MCF 10A (cell line): ENCODE data around the gene CCDC196. TPM values are rescaled to one million over a fixed set of nuclear protein-coding genes. Genes with fewer than 3 reads are reported as not detected.

Experiments used
- BruUV-seq: library from RNA; stranded (reverse); fragments of 400-500 nt; replicated peaks from 2 replicates; lab custom pipeline; 2021; lab: Mats Ljungman, UMichigan
- CTCF ChIA-PET: fragments of 300-600 bp; sonication (Branson Sonifier 250); formaldehyde crosslinking; extraction: SDS; loops from one replicate; lab custom pipeline; 2021; ENCODE audit warnings: antibody characterized with exemption, inconsistent platforms; lab: Yijun Ruan, JAX
- POLR2A ChIA-PET: fragments of 300-600, 350-650 bp; sonication (Branson Sonifier 250); formaldehyde crosslinking; extraction: SDS; loops from one replicate; lab custom pipeline; 2020; ENCODE audit warnings: antibody characterized with exemption, inconsistent platforms; lab: Yijun Ruan, JAX
- DNase-seq: peaks from one replicate; pipeline ENCODE4 v3.0.0-alpha.2; 2018; ENCODE audit not compliant: unreplicated experiment
- H3K27ac Mint-ChIP-seq: one replicate; pipeline ENCODE4 v1.8.0; 2022; ENCODE audit warnings: mild to moderate bottlenecking, low read depth, mixed read lengths; ENCODE audit not compliant: unreplicated experiment
- H3K27me3 Mint-ChIP-seq: one replicate; pipeline ENCODE4 v1.8.0; 2022; ENCODE audit warnings: mixed read lengths; ENCODE audit not compliant: insufficient read depth, unreplicated experiment
- H3K36me3 Mint-ChIP-seq: one replicate; pipeline ENCODE4 v1.8.0; 2022; ENCODE audit warnings: mild to moderate bottlenecking, moderate library complexity, mixed read lengths; ENCODE audit not compliant: insufficient read depth, unreplicated experiment
- H3K4me1 Mint-ChIP-seq: one replicate; pipeline ENCODE4 v1.8.0; 2022; ENCODE audit warnings: mixed read lengths; ENCODE audit not compliant: insufficient read depth, unreplicated experiment
- H3K4me3 Mint-ChIP-seq: one replicate; pipeline ENCODE4 v1.8.0; 2022; ENCODE audit warnings: mild to moderate bottlenecking, moderate library complexity, mixed read lengths; ENCODE audit not compliant: unreplicated experiment
- H3K9me3 Mint-ChIP-seq: one replicate; pipeline ENCODE4 v1.8.0; 2022; ENCODE audit warnings: mixed read lengths; ENCODE audit not compliant: unreplicated experiment
- intact Hi-C: fragments of 100-400 bp; cut with micrococcal nuclease; formaldehyde crosslinking; loops from 2 replicates; pipeline ENCODE4 v1.14.1; 2022
- total RNA-seq: library from RNA; stranded (reverse); gene quantifications from 2 replicates; pipeline ENCODE4 v1.2.3, GENCODE V29; 2022
- TF ChIP-seq, protein P1 (sequence below): fragments of 200-600 bp; IDR thresholded peaks from one replicate; pipeline ENCODE4 v1.8.0; 2022; ENCODE audit warnings: antibody characterized with exemption, mild to moderate bottlenecking; ENCODE audit not compliant: unreplicated experiment

The CCDC196 gene
- total RNA-seq, 1 experiment from 2014 or later = not detected

- H3K27me3 Mint-ChIP-seq = no peaks in the 10 kb centered on the region
- intact Hi-C loops = no loop called here
- no TSS peak for BruUV-seq
- ChIA-PET POLR2A (interaction anchor here (1.4 kb wide), 1 partner anchor 10 kb away, joined by 3 read pairs; no protein-coding TSS in a partner anchor), CTCF (interaction anchor here (1.4 to 1.7 kb wide), 2 partner anchors 17 to 57 kb away, joined by 3 to 4 read pairs; no protein-coding TSS in a partner anchor)
- no peaks in the 10 kb centered on the region for H3K4me1 Mint-ChIP-seq
- H3K36me3 Mint-ChIP-seq = peaks cover 1% of the 10 kb centered on the region
- no peak for DNase-seq
- TF ChIP-seq, protein P1, sequence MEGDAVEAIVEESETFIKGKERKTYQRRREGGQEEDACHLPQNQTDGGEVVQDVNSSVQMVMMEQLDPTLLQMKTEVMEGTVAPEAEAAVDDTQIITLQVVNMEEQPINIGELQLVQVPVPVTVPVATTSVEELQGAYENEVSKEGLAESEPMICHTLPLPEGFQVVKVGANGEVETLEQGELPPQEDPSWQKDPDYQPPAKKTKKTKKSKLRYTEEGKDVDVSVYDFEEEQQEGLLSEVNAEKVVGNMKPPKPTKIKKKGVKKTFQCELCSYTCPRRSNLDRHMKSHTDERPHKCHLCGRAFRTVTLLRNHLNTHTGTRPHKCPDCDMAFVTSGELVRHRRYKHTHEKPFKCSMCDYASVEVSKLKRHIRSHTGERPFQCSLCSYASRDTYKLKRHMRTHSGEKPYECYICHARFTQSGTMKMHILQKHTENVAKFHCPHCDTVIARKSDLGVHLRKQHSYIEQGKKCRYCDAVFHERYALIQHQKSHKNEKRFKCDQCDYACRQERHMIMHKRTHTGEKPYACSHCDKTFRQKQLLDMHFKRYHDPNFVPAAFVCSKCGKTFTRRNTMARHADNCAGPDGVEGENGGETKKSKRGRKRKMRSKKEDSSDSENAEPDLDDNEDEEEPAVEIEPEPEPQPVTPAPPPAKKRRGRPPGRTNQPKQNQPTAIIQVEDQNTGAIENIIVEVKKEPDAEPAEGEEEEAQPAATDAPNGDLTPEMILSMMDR = no peak
- no peaks in the 10 kb centered on the region for H3K9me3 Mint-ChIP-seq
- H3K4me3 Mint-ChIP-seq = no peak overlapping the region
- H3K27ac Mint-ChIP-seq = no peak overlapping the region
Observed at GRCh38 chr14:66459603-66460002, 26.6 kb upstream of the CCDC196 start.

GRCh38 chr14:66464261-66464660, 21.9 kb upstream of the CCDC196 start:
- Mint-ChIP-seq H3K27me3 (no peaks in the 10 kb centered on the region), H3K36me3 (no peaks in the 10 kb centered on the region), H3K4me1 (no peaks in the 10 kb centered on the region), H3K4me3 (no peak overlapping the region), H3K9me3 (no peaks in the 10 kb centered on the region), H3K27ac (no peak overlapping the region)
- no peak for DNase-seq
- ChIA-PET POLR2A (no interaction called here), CTCF (interaction anchor here (0.6 kb wide), 2 partner anchors 74 to 1236 kb away, joined by 3 to 4 read pairs; no protein-coding TSS in a partner anchor)
- TF ChIP-seq, protein P1 = no peak
- intact Hi-C loops = no loop called here
- no TSS peak for BruUV-seq

DNA sequence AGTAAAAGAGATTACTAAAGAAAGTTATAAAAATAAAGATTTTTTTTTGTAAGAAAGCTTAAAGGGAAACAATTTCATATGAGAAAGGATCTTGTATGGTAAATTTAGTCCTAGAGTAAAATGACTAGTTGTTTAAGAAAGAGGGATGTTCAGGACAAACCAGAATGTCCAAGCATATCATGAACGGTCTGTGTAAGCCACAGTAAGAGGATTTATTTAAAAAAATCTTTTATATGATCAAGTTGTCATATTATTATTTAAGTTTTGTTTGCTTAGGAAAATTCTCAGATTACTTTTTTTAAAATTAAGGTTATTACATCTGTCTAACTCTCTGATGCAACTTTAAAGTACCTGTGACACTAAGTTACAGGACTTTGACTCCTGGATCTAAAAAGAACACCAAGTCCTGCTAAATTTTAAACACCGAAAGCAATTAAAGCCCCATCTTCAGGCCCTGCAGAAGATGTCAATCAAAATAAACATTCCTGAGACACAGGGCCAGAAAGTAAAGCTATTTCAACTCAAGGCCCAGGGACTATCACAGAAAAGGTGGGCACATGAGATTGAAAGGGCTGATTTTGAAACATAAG, 17.3 kb upstream of the CCDC196 start:
- POLR2A ChIA-PET = no interaction called here
- no TSS peak for BruUV-seq
- no peak for DNase-seq
- Mint-ChIP-seq H3K4me1 (no peaks in the 10 kb centered on the region), H3K36me3 (no peaks in the 10 kb centered on the region), H3K27ac (no peak overlapping the region), H3K9me3 (no peaks in the 10 kb centered on the region), H3K4me3 (no peak overlapping the region), H3K27me3 (no peaks in the 10 kb centered on the region)
- intact Hi-C loops = no loop called here
- CTCF ChIA-PET = interaction anchor here (1.3 kb wide), 1 partner anchor 110 kb away, joined by 4 read pairs; no protein-coding TSS in a partner anchor
- TF ChIP-seq, protein P1 = no peak

- Mint-ChIP-seq H3K4me1 (no peaks in the 10 kb centered on the region), H3K4me3 (no peak overlapping the region), H3K27me3 (no peaks in the 10 kb centered on the region), H3K27ac (no peak overlapping the region), H3K36me3 (no peaks in the 10 kb centered on the region), H3K9me3 (no peaks in the 10 kb centered on the region)
- DNase-seq = no peak
- CTCF ChIA-PET = interaction anchor here (1.0 kb wide), 1 partner anchor 113 kb away, joined by 3 read pairs; no protein-coding TSS in a partner anchor
- POLR2A ChIA-PET = interaction anchor here (0.7 kb wide), 1 partner anchor 21 kb away, joined by 4 read pairs; no protein-coding TSS in a partner anchor
- BruUV-seq = no TSS peak
- TF ChIP-seq, protein P1 = no peak
- intact Hi-C loops = no loop called here
Observed at GRCh38 chr14:66471584-66471983, 14.6 kb upstream of the CCDC196 start.
